Measurements from ENCODE around the gene SELENOV.

SELENOV gene

DNA sequence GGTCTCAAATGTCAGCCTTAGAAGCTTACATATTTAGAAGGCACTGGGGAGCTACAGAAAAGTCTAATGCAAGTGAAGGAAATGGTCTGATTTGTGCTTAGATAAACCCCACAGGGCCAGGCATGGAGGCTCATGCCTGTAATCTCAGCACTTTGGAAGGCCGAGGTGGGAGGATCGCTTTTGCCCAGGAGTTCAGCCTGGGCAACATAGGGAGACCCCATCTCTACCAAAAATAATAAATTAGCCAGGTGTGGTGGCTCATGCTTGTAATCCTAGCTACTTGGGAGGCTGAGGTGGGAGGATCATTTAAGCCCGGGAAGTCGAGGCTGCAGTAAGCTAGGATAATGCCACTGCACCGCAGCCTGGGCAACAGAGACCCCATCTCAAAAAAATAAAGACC lies 18.9 kb upstream of the SELENOV start:
- DNase-seq, result no peak

DNA sequence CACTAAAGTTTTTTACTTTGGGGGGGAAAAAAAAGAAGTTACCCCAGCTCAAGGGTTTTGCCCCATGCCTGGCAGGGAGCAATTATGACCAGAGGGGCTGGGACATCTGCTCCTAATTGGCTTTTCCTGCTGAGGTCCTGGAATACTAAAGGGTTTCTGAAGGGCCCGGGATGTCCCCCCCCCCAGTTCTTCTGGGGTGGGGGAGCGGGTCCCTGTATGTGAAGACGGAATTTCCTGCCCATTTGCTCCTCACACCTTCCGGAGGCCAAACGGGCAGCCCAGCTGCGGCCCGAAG lies 17.3 kb upstream of the SELENOV start:
- no peak for DNase-seq

DNA sequence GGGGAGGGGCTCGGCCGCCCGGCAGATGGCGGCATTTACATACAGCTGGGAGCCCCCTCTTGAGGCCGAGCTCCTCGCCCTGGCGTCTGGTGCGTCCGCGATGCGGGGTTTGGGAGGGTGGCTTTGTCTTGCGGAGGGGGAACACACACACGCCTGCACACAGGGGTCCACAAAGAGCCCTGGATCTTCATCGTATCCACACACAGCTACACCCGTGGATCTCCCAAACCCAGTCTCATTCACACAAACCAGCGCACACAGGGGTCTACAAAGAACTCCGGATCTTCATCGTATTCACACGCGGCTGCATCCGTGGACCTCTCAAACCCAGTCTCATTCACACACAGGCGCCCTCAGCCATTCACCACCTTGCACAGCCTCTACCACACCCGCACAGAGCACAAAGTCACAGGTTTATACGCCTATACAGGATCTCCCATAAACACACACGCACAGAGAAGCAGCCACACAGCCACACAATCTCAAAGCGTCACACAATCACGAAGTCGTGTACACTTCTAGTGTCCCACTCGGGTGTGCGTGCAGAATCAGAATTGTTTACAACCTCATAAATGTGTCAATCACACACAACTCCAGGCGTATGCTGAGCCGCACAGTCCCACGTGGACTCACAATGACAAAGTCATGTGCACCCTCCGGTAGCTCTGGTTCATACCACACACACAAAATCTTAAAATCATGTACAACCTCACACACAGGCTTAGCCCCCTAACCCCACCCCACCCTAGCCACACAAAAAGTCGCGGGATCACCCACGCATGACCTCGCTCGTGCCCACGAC lies 16.7 kb upstream of the SELENOV start:
- peak; percentile 83 to 87 for DNase-seq

DNA sequence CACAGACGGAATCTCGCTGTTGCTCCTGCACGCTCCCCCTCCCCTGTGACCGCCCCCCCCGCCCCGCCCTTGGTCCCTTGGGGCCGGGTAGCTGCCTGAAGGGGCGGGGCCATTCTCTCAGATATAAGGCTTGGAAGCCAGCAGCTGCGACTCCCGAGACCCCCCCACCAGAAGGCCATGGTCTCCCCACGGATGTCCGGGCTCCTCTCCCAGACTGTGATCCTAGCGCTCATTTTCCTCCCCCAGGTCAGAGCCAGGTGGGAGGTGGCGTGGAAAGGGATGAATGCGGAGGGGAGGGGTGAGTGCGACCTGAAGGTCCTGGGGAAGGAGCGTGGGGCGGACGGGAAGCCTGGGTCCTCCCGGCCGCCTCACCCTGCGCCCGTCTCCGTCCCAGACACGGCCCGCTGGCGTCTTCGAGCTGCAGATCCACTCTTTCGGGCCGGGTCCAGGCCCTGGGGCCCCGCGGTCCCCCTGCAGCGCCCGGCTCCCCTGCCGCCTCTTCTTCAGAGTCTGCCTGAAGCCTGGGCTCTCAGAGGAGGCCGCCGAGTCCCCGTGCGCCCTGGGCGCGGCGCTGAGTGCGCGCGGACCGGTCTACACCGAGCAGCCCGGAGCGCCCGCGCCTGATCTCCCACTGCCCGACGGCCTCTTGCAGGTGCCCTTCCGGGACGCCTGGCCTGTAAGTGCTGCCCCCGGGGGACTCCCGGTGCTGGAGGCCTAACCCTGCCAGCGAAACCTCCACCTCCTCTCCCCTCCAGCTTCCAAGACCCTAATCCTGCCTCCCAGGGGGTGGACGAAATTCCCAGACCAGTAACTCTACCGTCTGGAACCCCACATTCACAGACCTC lies 15.9 kb upstream of the SELENOV start, which contains the start of gene DLL3:
Gene DLL3 (plus strand): TSS at position 150 of the 845 bp plus-strand sequence. CDS start 28 bp downstream, at position 178.
- DNase-seq, result peak; percentile 64 to 75

DNA sequence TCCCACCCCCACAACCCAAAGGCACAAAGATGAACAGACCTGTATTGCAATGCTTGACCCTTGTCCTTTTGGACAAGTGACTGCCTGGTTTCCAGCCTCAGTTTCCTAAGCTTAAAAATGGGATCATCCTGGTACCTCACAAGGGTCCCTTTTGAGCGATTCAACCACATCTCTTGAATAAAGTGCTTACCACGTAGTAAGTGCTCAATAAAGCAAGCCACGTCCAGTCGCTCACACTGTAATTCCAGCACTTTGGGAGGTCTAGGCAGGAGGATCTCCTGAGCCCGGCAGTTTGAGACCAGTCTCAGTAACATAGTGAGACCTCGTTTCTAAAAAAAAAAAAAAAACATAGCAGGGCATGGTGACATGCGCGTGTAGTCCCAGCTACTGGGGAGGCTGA lies 15.0 kb upstream of the SELENOV start:
- no peak for DNase-seq

DNA sequence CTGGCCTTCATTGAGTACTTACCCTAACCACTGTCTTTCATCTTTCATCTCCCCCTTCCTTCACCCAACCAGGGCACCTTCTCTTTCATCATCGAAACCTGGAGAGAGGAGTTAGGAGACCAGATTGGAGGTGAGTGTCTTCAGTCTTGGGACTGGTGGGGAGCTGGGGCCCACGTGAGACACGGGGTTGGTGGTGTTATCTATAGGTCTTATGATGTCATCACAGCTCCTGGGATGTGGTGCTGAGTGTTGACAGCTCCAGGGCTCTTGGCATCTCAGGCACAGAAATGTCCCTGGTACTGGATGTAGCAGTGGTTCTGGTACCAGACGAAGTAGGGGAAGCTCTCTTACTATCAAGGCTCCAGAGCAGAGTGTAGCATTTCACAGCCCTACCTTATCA lies 14.4 kb upstream of the SELENOV start:
- DNase-seq, result no peak

DNA sequence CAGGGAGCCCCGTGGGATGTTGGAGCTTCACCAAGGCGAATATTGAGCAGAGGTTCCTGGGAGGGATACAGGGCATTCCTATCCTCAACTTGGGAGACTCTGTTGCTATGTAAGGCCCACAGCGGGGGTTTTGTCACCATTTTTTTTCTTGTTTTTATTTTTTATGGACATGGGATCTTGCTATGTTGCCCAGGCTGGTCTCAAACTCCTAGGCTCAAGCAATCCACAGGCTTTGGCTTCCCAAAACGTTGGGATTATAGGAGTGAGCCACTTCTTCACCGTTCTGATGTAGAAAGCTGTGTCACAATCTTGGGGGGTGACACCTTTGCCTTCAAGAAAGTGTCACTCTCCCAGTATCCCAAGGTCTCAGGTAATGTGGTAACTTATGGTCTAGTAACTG lies 13.6 kb upstream of the SELENOV start:
- DNase-seq, result no peak

DNA sequence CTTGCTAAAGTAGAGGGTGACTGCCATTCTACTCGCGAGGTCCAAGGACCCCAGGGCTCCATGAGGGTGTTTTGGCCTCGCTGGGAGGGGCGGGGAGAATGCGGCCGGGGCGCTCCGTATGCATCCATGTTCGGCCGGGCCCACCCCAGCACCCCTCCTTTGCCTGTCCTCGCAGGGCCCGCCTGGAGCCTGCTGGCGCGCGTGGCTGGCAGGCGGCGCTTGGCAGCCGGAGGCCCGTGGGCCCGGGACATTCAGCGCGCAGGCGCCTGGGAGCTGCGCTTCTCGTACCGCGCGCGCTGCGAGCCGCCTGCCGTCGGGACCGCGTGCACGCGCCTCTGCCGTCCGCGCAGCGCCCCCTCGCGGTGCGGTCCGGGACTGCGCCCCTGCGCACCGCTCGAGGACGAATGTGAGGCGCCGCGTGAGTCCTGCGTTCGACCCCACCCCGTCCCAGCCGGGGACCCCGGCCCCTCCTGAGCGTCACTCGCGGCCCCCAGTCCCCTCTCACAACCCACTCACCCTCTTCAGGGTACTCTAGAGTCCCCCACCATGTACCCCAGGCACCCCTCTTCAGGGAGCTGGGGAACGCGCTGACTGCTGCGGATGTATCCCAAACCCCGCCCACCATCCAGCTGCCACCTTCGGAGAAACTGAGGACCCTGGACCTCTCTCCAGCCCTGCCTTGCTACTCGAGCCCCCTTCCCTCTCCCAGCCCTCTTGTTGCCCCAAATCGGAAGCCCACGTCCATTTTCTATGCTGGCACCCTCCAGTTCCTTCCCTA lies 12.1 kb upstream of the SELENOV start:
- no peak for DNase-seq

DNA sequence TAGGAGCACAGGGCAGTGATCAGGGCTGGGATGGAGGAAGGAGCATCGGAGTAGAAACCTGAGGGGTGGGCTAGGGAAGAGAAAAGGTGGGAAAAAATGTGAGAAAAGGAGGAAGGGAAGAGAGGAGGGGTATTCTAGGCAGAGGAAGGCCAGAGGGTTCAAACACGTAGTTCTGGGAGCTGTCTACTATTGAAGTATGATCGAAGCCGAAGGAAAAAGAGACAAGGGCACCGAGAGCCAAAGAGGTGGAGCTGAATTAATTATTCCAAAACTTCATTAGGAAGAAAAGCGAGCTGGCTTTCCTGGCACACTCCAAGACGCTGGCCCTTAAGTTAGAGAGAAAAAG lies 8.4 kb upstream of the SELENOV start:
- no peak for DNase-seq

DNA sequence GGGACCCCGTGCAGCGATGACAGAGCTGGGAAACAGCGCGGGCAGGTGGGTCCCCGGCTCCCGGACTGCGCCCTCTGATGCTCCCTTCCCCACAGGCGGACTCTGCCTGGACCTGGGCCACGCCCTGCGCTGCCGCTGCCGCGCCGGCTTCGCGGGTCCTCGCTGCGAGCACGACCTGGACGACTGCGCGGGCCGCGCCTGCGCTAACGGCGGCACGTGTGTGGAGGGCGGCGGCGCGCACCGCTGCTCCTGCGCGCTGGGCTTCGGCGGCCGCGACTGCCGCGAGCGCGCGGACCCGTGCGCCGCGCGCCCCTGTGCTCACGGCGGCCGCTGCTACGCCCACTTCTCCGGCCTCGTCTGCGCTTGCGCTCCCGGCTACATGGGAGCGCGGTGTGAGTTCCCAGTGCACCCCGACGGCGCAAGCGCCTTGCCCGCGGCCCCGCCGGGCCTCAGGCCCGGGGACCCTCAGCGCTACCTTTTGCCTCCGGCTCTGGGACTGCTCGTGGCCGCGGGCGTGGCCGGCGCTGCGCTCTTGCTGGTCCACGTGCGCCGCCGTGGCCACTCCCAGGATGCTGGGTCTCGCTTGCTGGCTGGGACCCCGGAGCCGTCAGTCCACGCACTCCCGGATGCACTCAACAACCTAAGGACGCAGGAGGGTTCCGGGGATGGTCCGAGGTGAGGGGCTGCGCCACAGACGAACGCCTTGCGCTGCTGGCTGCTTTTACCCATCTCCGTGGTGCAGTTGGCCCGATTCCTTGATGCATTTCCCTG lies 7.8 kb upstream of the SELENOV start:
- DNase-seq, result no peak

DNA sequence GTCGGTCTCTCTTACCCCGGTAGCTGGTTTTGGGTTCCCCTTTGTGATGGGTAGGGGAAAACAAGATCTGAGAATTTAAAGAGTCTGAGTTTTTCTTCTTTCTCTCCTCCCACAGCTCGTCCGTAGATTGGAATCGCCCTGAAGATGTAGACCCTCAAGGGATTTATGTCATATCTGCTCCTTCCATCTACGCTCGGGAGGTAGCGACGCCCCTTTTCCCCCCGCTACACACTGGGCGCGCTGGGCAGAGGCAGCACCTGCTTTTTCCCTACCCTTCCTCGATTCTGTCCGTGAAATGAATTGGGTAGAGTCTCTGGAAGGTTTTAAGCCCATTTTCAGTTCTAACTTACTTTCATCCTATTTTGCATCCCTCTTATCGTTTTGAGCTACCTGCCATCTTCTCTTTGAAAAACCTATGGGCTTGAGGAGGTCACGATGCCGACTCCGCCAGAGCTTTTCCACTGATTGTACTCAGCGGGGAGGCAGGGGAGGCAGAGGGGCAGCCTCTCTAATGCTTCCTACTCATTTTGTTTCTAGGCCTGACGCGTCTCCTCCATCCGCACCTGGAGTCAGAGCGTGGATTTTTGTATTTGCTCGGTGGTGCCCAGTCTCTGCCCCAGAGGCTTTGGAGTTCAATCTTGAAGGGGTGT lies 7.1 kb upstream of the SELENOV start:
- DNase-seq, result no peak

DNA sequence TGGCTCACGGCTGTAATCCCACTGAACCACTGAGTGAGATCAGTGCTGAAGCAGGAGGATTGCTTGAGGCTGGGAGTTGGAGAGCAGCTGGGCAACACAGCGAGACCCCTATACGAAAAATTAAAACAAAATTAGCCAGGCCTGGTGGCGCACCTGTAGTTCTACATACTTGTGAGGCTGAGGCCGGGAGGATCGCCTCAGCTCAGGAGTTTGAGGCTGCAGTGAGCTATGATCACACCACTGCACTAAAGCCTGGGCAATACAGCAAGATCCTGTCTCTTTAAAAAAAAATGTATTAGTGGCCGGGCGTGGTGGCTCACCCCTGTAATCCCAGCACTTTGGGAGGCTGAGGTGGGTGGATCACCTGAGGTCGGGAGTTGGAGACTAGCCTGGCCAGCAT lies 6.3 kb upstream of the SELENOV start:
- no peak for DNase-seq

DNA sequence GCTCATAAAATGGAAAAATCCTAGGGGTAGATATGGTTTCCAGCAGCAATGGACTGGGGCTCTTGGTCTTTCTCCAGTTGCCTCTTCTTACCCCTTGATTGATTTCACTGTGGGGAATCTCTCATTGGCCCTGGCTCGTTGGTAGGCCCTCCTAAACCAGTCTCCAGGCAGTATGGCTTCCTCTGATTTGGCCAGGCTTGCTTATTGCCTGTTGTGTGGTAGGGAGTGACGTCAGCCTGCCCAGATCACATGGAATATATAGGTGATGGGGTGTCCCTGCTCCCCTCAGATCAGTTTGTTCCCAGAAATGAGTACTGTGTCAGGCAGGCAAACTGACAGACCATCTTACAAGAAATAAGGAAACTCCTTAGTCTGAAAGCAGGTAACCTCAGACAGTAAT lies 5.7 kb upstream of the SELENOV start:
- no peak for DNase-seq

DNA sequence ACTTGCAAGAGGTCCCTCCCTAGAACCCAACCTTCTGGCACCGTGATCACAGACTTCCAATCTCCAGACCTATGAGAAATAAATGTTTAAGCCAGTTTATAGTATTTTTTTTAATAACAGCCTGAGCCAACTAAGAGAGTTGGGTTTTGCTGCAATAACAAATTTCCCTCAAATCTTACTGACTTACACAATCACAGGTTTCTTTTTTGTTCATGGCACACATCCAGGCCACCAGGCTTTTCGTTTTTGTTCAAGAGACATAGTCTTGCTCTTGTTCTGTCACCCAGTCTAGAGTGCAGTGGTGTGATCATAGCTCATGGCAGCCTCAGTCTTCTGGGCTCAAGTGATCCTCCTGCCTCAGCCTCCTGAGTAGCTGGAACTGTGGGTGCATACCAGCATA lies 2.0 kb upstream of the SELENOV start:
- no peak for DNase-seq

DNA sequence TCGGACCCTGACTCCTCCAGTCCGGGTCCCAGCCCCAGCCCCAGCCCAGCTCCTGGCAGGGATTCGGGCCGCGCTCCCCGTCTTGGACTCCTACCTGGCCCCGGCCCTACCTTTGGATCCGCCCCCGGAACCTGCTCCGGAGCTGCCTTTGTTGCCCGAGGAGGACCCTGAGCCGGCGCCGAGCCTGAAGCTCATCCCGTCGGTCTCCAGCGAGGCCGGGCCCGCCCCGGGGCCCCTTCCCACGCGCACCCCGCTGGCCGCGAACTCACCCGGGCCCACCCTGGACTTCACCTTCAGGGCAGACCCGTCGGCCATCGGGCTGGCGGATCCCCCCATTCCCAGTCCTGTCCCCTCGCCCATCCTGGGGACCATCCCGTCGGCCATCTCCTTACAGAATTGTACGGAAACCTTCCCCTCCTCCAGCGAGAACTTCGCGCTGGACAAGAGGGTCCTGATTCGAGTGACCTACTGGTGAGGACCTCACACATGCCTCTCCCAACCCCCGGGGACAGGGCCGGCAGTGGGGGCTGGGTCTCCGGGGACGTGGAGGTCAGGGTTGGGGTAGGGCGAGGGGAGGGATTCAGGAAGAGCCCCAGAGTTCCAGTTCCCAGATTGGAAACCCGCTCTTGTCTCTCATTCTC lies 732 bp downstream of the SELENOV start:
- no peak for DNase-seq

DNA sequence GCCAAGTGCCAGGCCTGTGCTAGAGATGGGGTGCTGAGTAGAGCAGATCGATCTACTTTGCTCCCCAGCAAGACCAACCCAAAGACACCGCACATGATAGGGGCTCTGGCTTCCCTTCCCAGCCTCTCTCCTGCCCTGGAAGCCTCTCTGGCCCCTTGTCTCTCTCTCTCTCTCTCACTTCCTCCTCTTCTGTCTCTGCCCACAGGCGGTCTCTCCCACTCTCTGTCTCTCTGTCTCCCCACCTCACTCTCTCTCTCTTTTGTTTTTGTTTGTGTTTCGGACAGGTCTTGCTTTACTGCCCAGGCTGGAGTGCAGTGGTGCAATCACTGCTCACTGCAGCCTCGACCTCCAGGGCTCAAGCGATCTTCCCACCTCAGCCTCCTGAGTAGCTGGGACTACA lies 1.3 kb downstream of the SELENOV start:
- DNase-seq, result no peak

DNA sequence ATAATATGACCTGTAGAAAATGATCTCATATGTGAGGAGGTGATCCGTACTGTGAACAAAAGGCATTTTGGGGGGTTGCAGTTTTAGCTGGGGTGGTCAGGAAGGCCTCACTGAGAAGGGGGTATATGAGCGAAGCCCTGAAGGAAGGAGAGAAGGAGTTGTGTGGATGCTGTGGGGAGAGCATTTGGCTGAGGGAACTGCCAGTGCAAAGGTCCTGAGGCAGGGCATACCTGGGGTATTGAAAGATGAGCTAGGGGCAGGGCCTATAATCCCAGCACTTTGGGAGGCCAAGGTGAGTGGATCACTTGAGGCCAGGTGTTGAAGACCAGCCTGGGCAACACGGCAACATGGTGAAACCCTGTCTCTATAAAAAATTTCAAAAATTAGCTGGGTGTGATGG lies 2.5 kb downstream of the SELENOV start:
- no peak for DNase-seq

DNA sequence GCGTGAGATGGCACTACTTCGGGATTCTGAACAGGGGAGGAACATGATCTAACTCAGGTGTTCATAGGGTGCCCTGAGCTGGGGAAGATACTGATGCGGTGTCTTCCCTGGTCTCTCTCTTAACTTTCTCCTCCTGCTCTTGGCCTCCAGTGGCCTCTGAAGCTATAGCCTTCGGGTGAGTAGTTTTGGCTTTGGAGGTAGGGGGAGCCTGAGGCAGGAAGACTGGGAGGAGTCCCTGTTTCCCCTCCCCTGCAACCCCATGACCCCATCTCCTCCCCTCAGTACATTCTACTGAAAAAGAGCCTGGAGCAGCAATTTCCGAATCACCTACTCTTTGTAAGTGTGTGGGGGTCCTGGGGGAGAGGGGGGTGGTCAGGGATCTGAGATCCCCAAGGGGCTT lies 3.5 kb downstream of the SELENOV start:
- DNase-seq, result no peak

DNA sequence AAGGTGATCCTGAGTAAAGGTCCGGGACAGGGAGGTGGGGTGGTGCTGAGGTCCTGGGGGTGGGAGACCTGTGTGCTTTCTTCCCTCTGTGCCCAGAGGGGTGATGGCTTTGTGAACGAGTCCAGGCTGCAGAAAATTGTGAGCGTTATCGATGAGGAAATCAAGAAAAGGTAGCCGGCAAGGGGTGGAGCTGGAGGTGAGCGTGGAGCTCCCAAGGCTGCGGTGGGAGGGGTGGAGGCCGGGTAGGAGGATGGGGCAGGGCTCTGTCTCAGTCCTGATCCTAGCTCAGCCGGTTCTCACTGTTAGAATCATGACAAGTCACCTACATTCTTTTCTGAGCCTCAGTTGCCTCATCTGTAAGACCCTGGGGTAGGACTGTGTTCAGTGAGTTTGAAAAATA lies 4.0 kb downstream of the SELENOV start:
- DNase-seq, result no peak

DNA sequence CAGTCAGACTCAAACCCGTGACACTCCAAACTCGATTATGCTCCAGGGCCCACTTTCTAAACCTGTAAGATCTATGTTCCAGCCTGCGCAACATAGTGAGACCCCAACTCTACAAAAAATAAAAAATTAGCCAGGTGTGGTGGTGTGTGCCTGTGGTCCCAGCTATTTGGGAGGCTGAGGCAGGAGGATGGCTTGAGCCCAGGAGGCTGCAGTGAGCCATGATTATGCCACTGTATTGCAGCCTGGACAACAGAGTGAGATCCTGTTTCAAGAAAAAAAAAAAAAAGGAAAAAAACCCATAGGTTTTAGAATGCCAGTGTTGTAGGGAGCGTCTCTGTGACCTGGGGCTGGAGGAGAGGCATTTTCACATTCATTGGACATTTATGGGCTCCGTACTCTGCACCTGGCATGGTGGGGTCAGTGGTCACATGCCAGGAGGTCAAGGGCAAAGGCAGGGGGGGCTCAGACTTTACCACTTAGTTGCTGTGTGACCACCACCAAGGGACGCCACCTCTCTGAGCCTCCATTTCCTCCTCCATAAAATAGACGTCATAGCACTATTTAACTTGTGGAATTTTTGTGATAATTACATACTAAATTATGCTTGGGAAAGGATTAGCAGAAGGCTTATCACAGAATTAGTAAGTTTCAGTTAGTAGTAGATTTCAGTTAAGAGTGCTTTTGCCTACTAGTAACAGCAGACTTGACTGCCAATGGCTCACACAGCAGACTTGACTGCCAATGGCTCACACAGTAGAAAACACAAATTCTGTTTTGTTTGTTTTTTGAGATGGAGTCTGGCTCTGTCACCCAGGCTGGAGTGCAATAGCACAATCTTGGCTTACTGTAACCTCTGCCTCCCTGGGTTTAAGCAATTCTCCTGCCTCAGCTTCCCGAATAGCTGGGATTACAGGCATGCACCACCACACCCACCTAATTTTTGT lies 5.9 kb downstream of the SELENOV start:
- DNase-seq, result no peak

DNA sequence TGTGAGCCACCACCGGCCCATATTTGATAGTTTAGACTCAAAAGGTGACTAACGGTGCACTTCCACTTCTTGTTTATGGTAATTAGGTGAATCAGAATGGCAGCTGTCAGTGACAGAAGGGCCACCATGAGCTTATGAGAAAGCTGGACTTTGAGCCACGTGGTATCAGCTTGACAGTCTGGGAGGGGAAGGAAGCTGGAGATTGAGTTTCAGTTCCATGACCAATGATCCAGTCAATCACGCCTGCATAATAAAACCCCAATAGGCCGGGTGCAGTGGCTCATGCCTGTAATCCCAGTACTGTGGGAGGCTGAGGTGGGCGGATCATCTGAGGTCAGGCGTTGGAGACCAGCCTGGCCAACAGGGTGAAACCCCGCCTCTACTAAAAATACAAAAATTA lies 9.6 kb downstream of the SELENOV start:
- DNase-seq, result no peak
